ENCODE results near the gene EIF2A. TPM values are rescaled to one million over a fixed set of nuclear protein-coding genes. Genes with fewer than 3 reads are reported as not detected.

The EIF2A gene
- total RNA-seq, 2 donors from 2014 or later, result 86.7 to 112 TPM

GRCh38 chr3:150635526-150635925, 88.9 kb downstream of the EIF2A start:
- H3K4me1 ChIP-seq, result no peaks in the 10 kb centered on the region
- no peaks in the 10 kb centered on the region for H3K27me3 ChIP-seq
- no peak overlapping the region for H3K4me3 ChIP-seq
- no peaks in the 10 kb centered on the region for H3K9me3 ChIP-seq
- peaks cover 6% of the 10 kb centered on the region for H3K36me3 ChIP-seq
- TF ChIP-seq CTCF (IDR thresholded peaks at IDR 0.05), result no peak
- no peak for DNase-seq (ENCODE audit: low spot score)
- H3K27ac ChIP-seq, result no peak overlapping the region

Other genes starting within 250 kb of the EIF2A start
- gene TSC22D2, start 138.5 kb upstream of the EIF2A start, total RNA-seq, result 10 to 100 TPM; 18.1 to 23.5 TPM
- 100 to 1,000 TPM in 1 of 2 donors, 10 to 100 TPM in 1; 96.8 to 102 TPM for gene SERP1, start 291 bp upstream of the EIF2A start, total RNA-seq
- gene SELENOT, start 56.5 kb downstream of the EIF2A start, total RNA-seq, result 100 to 1,000 TPM in 1 of 2 donors, 10 to 100 TPM in 1; 73.6 to 137 TPM
- not detected for gene ERICH6, start 157.1 kb downstream of the EIF2A start, total RNA-seq
- gene SIAH2, start 216.4 kb downstream of the EIF2A start, total RNA-seq, result 10 to 100 TPM; 14.8 to 30.0 TPM

Measured in right atrium auricular region (tissue), 2 donors.